SU-DHL-6 (cell line): ENCODE results near the gene GPR82.

Source experiments
- EZH2phosphoT487 ChIP-seq: fragments of 200-600 bp; sonication (generic), shearing (Covaris generic); conservative IDR thresholded peaks from 2 replicates; pipeline ENCODE4 v1.6.1; 2018; ENCODE audit warnings: mild to moderate bottlenecking, antibody characterized with exemption, low read length, moderate library complexity, mixed read lengths
- TF ChIP-seq, protein P1 (sequence below): fragments of 200-600 bp; sonication (generic); IDR thresholded peaks from one replicate; pipeline ENCODE4 v1.5.1; 2017; ENCODE audit warnings: antibody characterized with exemption, mild to moderate bottlenecking, low read length, moderate library complexity; ENCODE audit not compliant: insufficient read depth, poor library complexity, severe bottlenecking

DNA sequence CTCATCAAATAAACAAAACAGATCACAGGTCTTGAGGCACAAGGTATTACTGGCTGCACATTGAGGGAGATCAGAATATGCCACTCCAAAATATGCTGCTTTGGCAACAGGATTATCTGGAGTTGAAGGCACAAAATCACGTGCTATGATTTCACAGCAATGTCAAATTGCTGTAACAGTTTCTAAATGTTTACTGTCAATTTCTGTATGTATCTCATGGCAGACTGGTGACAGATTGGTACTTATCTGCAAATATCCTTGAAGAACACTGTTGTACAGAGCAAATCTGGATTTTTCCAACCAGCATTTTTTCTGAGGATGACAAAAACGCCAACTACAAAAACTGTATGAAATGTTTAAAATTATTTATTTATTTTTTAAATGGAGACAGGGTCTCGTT, 26.7 kb downstream of the GPR82 start:
- TF ChIP-seq, protein P1, sequence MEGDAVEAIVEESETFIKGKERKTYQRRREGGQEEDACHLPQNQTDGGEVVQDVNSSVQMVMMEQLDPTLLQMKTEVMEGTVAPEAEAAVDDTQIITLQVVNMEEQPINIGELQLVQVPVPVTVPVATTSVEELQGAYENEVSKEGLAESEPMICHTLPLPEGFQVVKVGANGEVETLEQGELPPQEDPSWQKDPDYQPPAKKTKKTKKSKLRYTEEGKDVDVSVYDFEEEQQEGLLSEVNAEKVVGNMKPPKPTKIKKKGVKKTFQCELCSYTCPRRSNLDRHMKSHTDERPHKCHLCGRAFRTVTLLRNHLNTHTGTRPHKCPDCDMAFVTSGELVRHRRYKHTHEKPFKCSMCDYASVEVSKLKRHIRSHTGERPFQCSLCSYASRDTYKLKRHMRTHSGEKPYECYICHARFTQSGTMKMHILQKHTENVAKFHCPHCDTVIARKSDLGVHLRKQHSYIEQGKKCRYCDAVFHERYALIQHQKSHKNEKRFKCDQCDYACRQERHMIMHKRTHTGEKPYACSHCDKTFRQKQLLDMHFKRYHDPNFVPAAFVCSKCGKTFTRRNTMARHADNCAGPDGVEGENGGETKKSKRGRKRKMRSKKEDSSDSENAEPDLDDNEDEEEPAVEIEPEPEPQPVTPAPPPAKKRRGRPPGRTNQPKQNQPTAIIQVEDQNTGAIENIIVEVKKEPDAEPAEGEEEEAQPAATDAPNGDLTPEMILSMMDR: no peak
- no peak for TF ChIP-seq EZH2phosphoT487
